HG03066 (cell line): ENCODE data around the gene C10orf120.

Experiments used
- ATAC-seq: cut with Tn5 transposase; IDR thresholded peaks from one replicate; pipeline ENCODE4 v1.9.1; 2021; ENCODE audit warnings: low read depth; ENCODE audit not compliant: unreplicated experiment

Gene C10orf120

DNA sequence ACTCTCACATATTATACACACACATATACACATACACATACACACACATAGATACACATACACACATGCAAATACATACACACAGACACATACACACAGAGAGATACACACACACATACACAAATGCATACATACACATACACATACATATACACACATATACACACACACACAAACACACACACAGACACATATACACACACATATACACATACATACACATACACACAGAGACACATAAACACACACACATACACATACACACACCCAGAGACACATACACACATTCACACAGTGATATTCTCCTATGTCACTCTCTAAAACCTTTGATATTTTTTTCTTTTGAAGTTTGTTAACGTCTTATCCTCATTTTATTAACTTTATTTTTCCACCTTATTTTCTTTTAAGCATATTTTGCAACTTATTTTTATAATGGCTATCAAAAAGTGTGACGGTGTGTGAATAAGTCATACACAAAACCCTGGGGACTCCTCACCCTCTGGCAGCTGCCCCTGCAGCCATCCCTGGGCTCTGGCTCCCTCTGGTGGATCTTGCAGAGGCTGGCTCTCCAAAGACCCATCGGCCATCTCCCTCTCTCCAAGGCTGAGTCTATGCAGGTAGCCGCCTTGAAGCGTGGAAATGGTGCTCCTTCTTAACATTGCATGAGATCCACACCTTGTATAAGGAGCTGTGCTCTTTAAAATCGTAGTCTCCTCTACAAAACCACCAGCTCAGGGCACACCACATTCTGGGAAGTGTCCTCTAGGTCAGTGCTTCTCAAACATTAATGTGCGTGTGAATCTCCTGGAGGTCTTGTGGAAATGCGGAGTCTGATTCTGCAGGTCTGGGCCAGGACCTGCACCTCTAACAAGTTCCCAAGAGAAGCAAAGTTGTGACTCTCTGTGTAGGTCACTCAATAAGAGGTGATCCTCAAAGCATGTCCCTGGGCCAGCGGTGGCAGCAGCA is 4.1 kb upstream of the C10orf120 start:
- ATAC-seq, result no peak

DNA sequence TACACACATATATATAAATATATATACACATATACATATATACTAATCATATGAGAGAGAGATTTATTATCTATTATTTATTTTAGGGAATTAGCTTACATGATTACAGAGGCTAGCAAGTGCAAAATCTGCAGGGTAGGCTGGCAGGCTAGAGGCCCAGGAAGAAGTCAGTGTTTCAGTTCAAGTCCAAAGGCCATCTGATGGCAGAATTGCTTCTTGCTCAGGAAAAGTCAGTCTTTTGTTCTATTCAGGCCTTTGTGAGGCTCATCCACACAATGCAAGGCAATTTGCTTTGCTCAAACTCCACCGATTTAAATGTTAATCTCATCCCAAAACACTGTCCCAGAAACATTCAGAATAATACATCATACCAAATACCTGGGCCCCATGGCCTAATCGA is 2.6 kb upstream of the C10orf120 start:
- no peak for ATAC-seq

DNA sequence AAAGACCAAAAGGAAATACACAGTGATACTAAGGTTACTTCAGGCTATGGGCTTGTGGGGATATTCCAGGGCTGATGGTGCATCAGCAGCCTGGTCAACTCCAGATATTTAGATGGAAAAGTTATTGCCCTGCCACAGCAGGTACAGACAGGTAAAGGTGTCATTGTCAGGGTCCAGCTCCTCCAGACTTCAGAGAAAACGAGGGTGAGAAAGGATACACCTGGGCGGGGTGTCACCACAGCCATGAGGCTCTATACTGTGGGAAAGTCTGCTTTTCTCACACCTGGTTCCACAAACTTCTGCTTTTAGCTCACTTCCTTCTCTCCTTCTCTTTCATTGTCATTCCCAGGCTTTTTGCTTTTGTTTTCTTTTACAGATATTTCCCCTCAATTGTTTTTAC is 2.0 kb upstream of the C10orf120 start:
- ATAC-seq, result no peak

DNA sequence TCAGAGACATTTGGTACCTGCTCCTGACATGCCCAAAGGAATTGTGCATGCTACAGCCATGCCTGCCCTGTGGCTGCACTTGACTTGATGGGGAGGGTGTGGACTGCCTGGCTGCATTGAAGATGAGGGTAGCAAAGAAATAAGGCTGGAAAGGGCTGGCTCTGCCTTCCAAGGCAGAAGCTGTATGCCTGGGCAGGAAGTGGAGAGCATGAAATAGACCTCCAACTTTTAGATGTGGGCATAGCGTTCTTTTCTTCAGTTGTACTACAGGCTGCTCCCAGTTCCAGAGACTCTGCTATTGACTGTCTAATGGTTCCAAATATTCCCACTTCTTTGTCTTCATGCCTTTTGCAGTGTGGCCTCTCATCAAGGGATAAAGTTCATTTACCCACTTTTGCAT is 3.0 kb downstream of the C10orf120 start:
- ATAC-seq, result no peak

DNA sequence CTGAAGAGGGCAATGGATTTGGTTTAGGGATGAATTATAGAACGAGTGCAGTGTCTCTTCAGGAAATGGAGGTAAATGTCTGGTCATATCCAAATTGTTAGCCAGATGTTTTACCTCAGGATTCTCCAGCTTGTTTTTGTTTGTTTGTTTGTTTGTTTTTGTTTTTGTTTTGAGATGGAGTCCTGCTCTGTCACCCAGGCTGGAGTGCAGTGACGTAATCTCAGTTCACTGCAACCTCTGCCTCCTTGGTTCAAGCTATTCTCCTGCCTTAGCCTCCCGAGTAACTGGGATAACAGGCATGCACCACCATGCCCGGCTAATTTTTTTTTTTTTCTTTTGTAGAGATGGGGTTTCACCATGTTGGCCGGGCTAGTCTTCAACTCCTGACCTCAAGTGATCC is 6.9 kb downstream of the C10orf120 start:
- no peak for ATAC-seq

DNA sequence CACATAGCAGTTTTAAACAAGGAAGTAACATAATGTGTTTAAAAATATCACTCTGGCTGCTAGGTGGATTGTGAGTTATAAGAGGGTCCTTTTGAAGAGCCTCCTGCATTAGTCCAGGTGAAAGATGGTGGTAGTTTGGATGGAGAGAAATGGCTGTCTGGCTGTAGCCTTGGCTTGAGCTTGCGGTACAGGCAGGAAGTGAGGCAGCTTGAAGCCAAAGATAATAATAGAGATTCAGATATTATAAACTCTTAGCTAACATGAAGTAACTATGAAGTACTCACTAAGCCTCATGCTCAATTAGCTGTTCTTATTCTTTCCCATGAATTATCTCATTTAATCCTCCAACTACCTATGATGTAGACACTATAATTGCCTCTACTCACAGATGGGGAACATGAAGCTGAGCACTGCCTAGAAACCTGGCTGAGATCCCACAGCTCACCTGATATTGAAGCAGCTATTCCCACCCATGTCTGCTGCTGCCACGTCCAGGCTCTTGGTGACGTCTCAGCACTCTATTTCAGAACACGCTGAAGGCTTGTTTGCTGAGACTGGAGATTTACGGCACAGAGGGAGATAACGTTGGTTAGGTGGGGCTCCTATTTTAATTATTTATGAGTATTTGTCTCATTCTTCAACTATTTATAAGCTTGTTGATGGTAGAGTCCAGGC is 10.4 kb downstream of the C10orf120 start:
- no peak for ATAC-seq

DNA sequence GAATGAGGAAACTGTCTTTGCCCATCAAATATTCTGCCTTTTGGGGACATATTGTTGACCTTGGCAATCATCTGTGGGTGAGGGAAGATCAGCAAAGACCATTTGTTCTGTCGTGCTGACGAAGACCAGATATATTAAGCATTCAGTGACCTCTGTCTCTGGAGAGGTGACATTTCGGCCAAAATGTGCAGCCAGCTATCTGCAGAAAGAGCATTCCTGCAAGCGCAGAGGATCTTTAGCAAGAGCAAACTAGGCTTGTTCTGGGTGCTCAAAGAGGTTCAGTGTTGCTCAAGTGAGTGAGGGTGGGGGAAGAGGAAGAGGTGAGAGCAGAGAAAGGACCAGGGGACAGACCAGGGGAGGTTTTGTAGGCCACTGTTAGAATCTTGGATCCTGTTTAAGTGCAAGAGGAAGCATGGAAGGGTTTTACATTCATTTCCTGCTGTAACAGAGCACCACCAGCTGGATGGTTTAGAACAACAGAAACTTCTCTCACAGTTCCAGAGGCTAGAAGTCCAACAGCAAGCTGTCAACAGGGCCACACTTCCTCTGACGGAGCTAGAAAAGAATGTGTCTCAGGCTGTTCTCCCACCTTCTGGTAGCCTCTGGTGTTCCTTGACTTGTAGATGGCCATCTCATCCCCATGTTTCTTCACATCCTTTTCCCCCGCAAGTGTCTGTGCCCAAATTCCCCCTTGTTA is 11.2 kb downstream of the C10orf120 start:
- ATAC-seq, result no peak

DNA sequence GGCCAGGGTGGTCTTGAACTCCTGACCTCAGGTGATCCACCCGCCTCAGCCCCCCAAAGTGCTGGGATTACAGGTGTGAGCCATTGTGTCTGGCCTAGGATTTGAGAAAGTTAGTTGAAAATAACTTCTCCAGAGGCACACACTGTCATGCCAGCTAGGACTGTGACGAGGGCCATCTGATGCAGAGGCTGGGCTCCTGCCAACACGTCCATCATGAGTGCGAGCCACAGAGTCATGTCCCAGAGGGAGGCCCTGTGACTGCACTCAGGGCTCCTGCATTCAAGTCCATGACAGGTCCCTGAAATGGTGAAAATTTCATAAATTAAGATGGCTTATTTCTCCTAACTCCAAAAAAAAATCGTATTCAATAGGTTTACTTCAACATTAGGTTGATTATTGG is 17.1 kb downstream of the C10orf120 start:
- ATAC-seq, result no peak

DNA sequence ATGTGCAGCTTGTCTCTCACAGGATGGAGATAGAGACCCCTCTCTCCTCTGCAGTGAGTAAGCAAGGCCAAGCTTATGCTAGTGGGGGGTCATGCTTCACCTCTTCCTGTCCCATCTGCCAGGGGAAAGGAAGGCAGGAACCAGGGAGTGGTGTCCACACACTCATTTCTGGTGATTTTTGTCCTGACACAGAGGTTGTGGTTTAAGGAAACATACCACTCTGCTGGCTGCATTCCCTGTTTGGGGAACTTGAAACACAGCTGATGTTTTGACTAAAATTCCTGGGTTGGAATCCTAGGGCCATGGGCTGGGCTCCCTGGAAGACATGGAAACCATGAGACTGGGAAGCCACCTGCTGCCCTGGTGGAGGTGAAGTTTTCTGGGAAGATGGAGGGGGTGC is 21.4 kb downstream of the C10orf120 start:
- ATAC-seq, result no peak

DNA sequence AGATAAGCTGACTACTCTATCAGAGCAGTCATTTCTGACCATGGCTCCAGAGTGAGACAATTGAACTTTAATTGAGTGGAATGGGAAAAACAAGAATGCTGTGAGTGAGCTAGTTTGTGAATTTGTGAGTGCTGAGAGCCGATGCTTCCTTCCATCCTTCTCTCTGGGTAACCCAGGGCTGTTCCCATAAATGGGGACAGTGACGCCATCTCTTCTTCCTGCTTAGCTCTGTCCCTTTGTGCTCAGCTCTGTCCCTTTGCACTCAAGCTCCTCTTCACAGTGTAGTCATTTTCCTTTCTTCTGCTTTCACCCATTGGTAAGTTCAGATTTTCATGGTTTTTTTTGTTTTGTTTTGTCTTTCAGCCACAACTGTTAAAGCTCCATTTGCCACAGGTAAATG is 24.4 kb downstream of the C10orf120 start:
- no peak for ATAC-seq

DNA sequence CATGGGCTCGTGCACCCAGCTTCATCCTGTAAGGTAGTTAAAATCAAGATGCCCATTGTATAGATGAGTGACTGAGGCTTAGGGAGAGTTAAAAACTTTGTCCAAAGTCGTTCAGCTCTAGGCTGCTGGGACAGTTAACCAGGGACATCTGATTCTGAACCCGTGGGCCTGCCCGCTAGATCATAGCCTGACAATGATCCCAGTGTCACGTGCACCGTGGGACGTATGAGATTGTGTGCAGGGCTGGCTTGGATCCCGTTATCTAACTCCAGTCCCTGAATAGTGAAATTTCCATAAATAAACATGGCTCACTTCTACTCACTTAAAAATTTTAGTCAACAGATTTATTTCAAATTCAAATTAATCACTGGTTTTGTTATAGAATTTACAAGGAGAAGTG is 24.9 kb downstream of the C10orf120 start:
- no peak for ATAC-seq

DNA sequence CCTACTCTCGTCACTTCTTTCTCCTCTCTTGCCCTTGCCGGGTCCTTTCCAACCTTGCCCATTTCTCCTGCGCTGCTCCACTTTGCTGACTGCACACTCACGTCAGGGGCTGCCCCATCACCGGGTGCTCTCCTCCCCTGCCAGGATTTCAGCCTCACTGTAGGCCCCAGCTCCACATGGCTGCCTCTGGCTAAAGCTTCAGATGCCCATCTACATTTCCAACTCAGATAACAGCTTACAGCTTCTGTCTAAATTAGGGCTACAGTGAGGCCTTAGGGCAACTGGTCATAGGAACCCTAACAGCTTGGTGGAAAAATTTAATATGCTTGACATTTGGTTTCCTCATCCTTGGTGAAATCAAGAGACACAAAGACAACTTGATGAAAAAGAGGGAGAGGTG is 25.9 kb downstream of the C10orf120 start:
- ATAC-seq, result no peak

DNA sequence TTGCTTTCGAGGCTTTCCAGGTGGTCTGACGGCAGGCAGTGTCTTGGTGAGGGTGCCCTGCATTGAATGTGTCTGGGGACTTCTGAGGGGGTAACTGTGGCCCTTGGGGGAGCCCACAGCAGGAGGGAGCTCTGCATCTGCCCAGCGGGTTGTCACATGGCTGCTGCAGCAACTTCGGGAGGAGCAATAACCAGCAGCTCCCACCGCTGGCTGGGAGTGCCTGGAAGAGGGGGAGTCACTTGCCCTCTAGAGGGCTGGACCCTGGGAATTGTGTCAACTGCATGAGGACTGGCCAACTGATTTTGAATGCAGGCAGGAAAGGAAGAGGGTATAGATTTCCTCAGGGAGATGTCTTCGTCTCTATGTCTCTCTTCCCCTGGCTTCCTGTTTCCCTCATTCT is 26.4 kb downstream of the C10orf120 start:
- no peak for ATAC-seq

DNA sequence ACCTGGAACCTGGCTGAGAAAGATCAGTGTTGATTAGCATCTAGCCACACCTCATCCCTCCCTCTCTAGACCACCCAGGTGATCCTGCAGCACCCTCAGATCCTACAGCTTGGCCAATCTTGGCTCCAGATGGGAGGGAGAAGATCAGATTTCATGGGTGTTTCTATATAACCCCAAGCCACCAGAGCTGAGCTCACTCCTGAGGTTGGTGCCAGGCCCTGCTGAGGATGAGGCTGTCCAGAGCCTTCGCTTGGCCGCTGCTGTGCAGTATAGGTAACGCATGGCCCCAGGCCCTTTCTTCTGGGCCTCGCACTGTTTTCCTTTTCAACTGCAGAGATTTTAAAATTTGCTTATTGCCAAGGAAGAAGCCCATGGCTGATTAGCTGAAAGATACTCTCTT is 27.0 kb downstream of the C10orf120 start:
- ATAC-seq, result no peak

DNA sequence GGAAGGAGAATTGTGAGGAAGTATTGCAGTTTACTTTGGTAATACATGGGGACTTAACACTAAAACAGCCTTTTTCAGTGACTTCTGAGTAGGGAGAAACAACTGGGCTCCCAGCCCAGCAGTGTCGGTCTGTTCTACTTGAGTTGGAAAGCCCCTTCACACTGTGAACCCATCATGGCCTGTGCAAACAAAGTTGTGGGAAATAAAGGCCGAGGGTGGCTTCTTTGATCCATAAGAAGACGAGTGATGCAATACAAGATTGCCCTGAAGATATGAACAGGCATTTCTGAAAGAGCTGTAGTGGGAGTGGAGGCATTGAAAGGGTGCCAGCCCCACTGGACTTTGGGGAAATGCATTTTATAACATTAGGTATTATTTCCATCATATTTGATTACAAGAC is 28.3 kb downstream of the C10orf120 start:
- no peak for ATAC-seq

DNA sequence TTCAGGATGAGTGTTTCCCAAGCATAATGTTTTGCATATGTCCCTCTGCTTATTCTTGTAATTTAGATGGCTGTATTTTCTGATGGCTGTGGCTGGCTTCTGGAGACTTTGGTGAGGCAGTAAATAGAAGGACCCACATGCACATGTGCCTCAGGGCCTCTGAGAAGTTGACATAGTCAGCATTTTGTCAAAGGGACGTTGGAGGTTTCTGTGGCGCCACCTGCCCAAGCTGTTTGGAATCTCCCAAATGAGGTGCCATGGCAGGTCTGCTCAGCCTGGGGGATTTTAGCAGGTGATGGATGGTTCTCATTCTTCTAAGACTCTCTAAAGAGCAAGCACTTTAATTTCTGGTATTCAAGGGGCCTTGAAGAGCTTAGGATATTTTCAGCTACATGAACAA is 29.8 kb downstream of the C10orf120 start:
- ATAC-seq, result no peak

DNA sequence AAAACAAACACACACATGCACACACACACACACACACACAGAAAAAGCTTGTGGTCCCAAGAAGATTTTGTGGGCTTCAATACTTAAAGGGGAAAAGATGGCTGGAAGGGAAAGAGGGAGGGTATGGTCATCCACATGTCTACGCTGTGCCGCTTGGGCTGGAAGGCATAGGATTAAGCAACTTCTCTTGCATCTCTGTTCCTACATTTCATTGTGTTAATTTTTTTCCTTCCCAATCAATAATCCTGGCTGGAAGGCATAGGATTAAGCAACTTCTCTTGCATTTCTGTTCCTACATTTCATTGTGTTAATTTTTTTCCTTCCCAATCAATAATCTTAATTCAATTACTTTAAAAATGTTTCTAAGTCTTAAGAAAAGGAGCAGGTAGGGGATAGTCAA is 30.6 kb downstream of the C10orf120 start:
- ATAC-seq, result no peak

DNA sequence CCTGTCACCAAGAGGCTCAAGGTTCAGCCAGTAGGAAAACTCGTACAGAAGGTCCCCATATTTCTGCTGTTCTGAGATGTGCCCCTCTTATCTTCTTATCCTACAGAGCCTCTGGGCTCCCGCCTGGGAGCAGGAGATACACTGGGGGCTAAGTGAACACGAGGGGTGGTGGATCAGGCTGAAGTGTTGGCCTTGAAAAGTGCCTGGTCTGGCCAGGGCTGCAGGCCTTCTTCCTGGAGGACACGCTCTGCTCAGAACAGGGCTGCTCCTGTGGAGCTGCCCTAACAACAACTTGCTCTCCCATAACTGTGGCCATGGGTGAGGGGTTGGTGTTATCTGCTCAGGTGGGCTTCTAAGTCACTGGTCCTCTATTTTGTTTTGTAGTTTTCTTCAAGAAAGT is 33.7 kb downstream of the C10orf120 start:
- ATAC-seq, result no peak

DNA sequence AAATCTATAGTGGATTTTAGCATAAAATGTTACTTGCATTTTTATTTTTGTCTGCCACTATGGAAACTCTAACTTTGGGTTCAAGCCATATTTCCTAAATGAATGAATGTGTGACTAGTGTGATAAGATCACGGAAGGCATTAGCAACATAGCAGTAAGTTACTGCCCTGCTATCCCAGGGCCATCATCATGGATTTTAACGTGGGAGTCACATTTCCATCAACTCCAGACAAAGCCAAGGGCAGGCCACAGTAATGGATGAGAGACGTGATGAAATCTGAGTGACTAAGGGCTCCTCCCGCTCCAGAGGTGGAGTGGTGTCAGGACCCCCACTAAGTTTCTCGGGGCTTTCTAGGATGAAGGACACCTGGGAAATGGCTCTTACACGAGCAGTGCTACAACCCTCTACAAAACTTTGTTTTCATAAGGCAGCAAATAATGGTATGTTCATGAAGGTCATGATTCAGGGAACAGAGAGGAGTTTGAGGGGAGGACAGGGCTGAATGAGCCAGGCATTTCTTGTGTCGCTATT is 34.3 kb downstream of the C10orf120 start:
- no peak for ATAC-seq

DNA sequence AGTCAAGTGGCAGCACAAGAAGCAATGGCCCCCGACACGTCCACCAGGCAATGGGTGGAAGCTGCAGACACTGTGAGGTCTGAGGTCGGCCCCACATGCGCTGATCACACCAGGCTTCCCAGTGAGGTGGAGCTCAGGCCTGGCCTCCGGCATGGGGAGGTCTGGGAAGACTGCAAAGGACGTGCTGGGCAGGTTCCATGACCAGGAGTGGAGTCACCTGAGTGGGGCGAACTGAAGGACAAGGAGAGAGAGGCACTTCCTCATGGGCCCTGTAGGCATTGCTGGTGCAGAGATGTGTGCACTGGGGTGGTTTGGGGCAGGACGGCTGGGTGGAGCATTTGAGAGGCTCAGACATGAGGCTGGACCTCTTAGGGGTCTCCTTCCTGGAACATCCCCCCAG is 35.1 kb downstream of the C10orf120 start:
- no peak for ATAC-seq

DNA sequence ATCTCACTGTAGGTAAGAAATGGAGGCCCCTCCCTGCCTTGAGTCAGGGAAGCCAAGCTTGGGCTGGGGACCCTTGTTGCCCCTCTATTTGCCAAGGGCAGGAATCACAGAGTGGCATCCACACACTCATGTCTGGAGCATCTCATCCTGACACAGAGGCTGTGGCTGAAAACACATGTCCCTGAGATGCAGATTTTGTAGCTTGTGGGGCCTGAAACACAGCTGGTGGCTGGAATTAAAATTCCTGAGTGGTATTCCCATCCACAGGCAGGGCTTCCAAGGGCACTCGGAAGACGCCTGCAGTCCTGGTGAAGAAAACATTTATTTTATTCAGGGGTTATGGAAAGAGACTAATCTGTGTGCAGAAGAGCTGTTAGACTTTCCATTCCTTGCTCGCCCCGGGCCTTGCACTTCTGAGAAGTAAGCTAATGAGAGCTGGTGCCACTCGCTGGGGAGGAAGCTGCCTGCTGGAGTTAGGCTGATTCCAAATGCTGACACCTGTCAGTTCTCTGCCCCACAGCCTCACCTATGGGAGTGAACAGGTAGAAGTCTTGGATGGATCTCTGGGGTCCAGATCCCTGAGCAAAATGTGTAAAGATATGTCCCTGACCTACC is 36.0 kb downstream of the C10orf120 start:
- no peak for ATAC-seq
